NCI-H2196 treated with DMSO at 0.1 percent for 48 hours (cell line): ENCODE data around the gene ITGA11.

Experiments used
- DNase-seq: peaks from one replicate; lab custom pipeline; 2025; ENCODE audit not compliant: unreplicated experiment; lab: John Stamatoyannopoulos, UW

Gene ITGA11

GRCh38 chr15:68364028-68364659 lies 67.8 kb downstream of the ITGA11 start:
- DNase-seq = no peak

GRCh38 chr15:68363353-68363752 lies 68.6 kb downstream of the ITGA11 start:
- no peak for DNase-seq

- DNase-seq = no peak
Observed at GRCh38 chr15:68362537-68363126, 69.3 kb downstream of the ITGA11 start.

DNA sequence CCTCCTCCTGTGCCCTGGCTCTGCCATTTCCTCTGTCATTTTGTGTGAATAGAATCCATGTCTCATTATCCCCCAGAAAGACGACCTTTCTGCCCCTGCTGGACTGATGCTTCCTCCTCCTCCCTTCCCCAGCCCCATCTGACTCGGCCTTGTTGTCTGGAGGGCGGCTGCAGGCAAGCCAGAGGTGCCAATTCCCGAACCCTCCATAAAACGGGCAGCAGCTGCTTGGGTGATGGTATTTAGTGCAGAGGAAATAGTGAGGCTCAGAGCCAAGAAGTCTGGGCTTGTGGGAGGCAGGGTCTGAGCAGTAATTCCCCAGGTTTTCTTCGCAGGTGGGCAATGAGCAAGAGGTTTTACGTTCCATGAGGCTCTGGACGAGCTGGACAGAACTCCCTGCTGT lies 71.2 kb downstream of the ITGA11 start:
- no peak for DNase-seq

- DNase-seq = no peak
Observed at GRCh38 chr15:68356778-68357177, 75.2 kb downstream of the ITGA11 start.

- DNase-seq = no peak
Observed at GRCh38 chr15:68354923-68355322, 77.0 kb downstream of the ITGA11 start.

DNA sequence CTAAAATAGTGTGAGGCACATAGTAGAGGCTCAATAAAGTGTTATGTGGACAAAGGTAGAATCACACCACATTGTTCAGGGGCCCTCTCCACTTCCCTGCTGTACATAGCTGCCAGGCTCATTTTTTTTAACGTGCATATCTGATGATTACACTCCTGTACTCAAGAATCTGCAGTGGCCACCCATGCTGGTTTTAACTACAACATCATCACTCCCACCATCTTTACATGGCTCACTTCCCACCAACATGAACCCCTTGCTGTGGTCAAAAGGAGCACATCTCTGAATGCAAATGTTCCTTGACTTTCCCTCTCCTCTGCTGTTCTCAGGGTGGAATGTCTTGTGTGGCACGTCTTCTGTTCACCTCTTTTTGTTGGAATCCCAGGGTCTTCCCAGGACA lies 77.7 kb downstream of the ITGA11 start:
- no peak for DNase-seq

GRCh38 chr15:68353421-68354135 lies 78.4 kb downstream of the ITGA11 start:
- DNase-seq = no peak

- DNase-seq = no peak
Observed at GRCh38 chr15:68352401-68353062, 79.4 kb downstream of the ITGA11 start.

GRCh38 chr15:68349151-68349550 lies 82.8 kb downstream of the ITGA11 start:
- DNase-seq = no peak

DNA sequence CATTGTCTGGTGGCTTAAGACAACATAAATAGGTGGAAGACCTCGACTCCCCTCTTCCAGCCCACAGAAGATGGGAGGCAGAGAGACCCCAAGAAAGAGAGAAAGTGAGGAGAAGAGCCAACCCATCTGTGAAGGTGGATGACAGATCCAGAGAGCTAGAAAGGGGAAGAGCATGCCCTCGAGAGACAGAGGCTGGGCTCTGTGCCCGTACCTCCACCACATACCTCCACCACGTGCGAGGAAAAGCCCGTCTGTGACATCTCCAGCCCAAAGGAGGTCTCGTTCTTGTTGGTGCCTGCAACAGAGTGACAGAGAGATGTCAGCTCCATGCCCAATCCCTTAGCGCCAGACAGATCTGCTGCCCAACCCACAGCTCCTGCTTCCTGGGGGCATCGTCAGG lies 83.4 kb downstream of the ITGA11 start:
- DNase-seq = no peak

DNA sequence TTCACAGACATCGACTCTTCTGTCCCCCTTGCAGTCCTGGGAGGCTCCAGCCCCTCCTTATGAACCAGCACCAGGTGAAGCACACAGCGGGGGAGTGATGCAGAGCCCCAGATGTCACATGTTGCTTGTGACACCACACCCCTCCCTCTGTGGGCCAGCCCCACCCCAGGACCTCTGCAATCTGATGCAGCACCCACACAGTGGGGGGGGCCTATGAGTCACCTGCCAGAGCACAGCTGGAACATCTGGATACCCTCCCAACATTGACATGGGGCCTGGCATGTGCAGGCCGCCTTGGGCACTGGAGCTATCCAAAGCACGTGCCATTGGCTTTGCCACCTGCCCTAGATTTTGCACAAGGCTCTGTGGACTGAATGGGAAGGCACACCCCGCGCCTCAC lies 83.9 kb downstream of the ITGA11 start:
- DNase-seq = no peak

DNA sequence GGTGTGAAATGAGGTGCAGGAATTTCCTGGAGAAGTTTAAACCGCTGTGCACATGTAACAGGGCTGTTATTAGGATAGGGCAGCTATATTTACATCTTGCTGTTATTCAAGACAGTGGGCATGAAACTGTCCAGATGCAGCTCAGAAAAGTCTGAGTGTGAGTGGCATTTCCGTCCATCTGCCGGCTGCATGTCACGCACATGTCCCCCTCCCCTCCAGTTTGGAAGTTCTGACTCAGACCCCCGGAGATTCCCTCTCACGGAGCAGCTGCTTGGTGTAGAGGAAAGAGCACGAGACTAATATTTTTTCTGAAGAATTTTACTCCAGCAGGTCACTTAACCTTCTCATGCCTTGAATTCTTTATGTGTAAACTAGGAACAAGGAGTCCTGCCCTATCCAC lies 84.6 kb downstream of the ITGA11 start:
- no peak for DNase-seq

GRCh38 chr15:68346979-68347378 lies 85.0 kb downstream of the ITGA11 start:
- no peak for DNase-seq

DNA sequence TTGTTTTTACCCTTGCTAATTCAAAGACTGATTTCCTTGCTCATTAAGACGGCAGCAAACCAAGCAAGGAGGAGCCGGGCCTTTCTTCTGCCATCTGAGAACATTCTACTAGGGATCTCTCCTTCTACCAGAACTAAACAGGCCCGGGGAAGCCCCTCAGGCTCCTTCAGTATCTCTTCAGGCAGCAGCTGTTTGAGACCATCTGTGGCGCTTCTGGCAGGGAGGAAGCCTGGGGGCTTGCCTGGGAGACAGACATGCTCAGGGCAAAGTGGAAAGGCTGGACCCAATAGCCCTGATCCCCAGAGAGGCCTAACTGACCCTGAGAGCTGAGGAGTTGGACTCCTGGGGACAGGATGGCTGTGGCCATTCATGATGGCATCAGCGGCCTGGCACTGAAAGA lies 86.5 kb downstream of the ITGA11 start:
- DNase-seq = no peak

- DNase-seq = no peak
Observed at GRCh38 chr15:68344600-68344999, 87.4 kb downstream of the ITGA11 start.

GRCh38 chr15:68343579-68344225 lies 88.3 kb downstream of the ITGA11 start:
- no peak for DNase-seq

- DNase-seq = no peak
Observed at GRCh38 chr15:68341760-68342725, 89.9 kb downstream of the ITGA11 start.

DNA sequence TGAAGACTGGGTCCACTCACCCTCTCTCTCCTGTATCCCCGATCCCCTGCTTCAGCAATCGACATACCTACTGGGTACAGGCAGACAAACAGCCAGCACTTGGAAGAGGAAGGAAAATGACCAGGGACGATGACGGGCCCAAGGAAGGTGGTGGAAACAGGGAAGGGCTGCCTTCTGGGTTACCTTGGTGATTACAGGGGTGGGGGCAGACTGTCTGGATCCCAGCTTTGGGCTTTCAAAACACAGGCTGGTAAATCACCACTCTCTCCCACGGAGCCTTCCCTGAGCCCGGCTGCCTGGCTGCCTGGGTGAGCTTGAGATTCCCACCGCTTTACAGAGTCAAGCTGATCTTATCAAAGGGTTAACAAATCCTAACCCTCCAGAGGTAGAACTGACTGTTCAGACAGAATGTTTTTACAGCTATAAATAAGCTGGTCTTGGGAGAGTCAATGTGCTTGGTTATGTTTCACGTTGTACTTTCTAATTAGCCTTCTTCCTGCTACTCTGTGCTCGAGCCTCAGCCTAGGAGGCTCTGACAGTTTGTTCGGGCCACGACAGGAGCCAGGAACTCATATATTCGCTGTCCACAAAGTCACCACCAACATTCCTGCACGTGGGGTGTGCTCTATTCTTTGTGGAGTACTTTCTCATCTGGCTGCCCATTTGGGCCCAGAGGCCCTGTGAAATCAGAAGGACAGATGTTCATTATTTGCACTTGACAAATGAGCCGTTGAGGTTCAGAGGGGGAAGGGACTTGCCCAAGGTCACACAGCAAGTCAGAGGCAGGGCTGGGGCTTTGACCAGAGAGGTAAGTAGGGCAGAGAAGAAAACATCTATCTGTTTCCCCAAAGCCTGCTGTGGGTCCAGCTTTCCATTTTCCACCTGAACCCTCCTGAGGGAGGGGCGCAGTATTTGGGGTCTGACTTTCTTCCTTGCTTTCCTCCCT lies 91.0 kb downstream of the ITGA11 start:
- DNase-seq = no peak
